Coronary artery (tissue), 2 donors: Measurements from ENCODE around the gene IFIT2.

Experiments used
- DNase-seq: peaks from one replicate; pipeline ENCODE4 v3.0.0-alpha.2; 2017; ENCODE audit warnings: low spot score
- H3K27ac ChIP-seq, 2 donors: fragments of 200-600 bp; sonication (generic); one replicate each; pipeline ENCODE4 v1.5.1; 2016 to 2019
- H3K4me3 ChIP-seq: fragments of 200-600 bp; sonication (generic); 2 replicates; pipeline ENCODE4 v1.5.1; 2016; ENCODE audit warnings: mild to moderate bottlenecking, moderate library complexity
- TF ChIP-seq, protein P1 (sequence below): fragments of 200-600 bp; sonication (generic); IDR thresholded peaks from one replicate; pipeline ENCODE4 v1.5.1; 2019; ENCODE audit warnings: antibody characterized with exemption

Gene IFIT2

DNA sequence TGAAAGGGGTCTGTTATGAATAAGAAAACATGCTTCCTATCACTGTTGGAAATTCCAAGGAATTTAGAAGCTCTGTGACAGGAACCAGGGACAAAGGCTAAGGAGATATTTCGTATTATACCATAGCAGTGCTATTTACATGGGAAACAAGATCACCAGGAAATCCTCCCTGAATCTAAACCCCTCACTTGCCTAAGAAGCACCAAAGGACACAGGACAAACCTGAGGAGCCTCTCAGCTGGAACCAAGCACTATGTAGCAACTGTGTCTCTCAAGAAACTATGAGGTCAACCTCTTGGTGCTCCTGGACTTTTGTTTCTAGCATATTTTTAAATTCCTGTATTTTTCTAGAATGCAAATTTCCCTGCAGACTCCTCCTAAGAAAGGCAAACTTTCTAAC, 55.2 kb downstream of the IFIT2 start:
- no peak overlapping the region for H3K4me3 ChIP-seq
- H3K27ac ChIP-seq: no peak overlapping the region
- DNase-seq: no peak
- TF ChIP-seq, protein P1, sequence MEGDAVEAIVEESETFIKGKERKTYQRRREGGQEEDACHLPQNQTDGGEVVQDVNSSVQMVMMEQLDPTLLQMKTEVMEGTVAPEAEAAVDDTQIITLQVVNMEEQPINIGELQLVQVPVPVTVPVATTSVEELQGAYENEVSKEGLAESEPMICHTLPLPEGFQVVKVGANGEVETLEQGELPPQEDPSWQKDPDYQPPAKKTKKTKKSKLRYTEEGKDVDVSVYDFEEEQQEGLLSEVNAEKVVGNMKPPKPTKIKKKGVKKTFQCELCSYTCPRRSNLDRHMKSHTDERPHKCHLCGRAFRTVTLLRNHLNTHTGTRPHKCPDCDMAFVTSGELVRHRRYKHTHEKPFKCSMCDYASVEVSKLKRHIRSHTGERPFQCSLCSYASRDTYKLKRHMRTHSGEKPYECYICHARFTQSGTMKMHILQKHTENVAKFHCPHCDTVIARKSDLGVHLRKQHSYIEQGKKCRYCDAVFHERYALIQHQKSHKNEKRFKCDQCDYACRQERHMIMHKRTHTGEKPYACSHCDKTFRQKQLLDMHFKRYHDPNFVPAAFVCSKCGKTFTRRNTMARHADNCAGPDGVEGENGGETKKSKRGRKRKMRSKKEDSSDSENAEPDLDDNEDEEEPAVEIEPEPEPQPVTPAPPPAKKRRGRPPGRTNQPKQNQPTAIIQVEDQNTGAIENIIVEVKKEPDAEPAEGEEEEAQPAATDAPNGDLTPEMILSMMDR: no peak

- Histone ChIP-seq H3K4me3 (no peak overlapping the region), H3K27ac (no peak overlapping the region)
- TF ChIP-seq, protein P1: no peak
- no peak for DNase-seq
These were observed 56.1 kb downstream of the IFIT2 start for GRCh38 chr10:89357975-89358374.
